Measurements from ENCODE around the gene ANGPT4. TPM values are rescaled to one million over a fixed set of nuclear protein-coding genes. Genes with fewer than 3 reads are reported as not detected.
A peak's percentile ranks its signal among the peaks of the same experiment; 100 is the strongest.
"Not testable (repeated sequence)": the region's sequence is repeated elsewhere in the genome, so short reads cannot be mapped to it uniquely, and the experiment has no call there.

ANGPT4 gene
- total and polyA plus RNA-seq, 4 experiments from 2014 or later = not detected

DNA sequence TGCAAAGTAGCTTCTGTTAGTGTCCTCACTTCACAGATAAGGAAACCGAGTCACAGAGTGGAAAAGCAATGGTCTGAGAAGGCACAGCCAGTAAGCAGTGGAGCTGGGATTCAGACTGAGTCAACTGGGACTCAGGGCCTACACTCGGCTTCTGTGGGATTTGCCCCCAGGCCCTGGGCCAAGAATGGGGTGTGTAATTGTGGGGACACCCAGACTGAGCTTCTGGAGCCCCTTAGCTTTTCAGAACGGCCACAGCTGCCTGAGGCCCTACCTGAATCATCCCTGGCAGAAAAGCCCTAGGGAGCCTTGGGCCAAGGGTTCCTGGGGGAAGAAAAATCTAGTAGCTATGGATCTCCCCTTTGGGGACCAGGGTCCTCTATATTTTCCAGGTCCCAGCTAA, 6.5 kb downstream of the ANGPT4 start:
- intact Hi-C loops (cut with micrococcal nuclease) = no loop called here
- Mint-ChIP-seq H3K27ac (no peak overlapping the region), H3K27me3 (peaks cover 0 to 8% of the 10 kb centered on the region in 2 donors), H3K36me3 (no peaks in the 10 kb centered on the region), H3K9me3 (no peaks in the 10 kb centered on the region), H3K4me1 (no peaks in the 10 kb centered on the region), H3K4me3 (no peak overlapping the region)
- Histone ChIP-seq H3K27me3 (ENCODE audit: insufficient read depth, low read length) (no peaks in the 10 kb centered on the region), H3K27ac (ENCODE audit: low read depth, low read length) (no peak overlapping the region), H3K36me3 (ENCODE audit: insufficient read depth, low read length) (no peaks in the 10 kb centered on the region), H3K4me3 (ENCODE audit: low read length in 2 of 2) (no peak overlapping the region), H3K4me1 (ENCODE audit: insufficient read depth, low read length) (no peaks in the 10 kb centered on the region), H3K9me3 (ENCODE audit: control insufficient read depth in 1 of 2, low read length in 2 of 2) (no peaks in the 10 kb centered on the region)
- ChIA-PET CTCF (ENCODE audit: partially characterized antibody) (interaction anchor here (1.2 kb wide), 1 partner anchor 93 kb away, joined by 3 read pairs; no protein-coding TSS in a partner anchor), POLR2A (ENCODE audit: partially characterized antibody) (no interaction called here)
- no peak for DNase-seq

DNA sequence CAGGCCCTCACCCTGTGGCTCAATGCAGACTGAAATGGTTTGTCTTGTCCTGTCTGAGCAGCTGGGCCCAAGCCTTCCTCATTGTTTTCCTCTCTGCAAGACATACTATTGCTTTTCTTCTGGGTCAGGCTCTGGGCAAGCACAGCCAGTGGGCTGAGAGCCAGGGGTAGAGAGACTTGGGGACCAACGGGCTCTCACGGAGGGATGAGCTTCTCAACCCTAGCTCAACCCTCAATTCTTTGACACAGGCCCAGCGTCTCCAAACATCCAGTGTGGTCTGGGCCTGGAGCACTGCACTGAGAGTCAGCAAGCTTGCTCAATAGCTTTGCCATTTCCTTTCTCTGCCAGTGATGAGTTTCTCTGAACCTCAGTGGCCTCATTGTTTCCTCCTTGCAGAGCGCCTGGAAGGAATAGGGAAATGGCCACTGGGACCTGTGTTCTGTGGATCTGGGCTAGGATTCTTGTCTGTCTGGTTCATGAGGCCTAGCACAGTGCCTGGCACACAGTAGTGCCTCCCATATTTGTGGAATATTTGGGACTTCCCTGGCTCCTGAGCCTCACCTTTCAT, 9.3 kb downstream of the ANGPT4 start:
- CTCF ChIA-PET (ENCODE audit: partially characterized antibody) = interaction anchor here (1.4 kb wide), 1 partner anchor 48 kb away, joined by 3 read pairs; no protein-coding TSS in a partner anchor
- POLR2A ChIA-PET (ENCODE audit: partially characterized antibody) = no interaction called here
- H3K36me3 Mint-ChIP-seq = no peaks in the 10 kb centered on the region
- Histone ChIP-seq H3K4me1 (ENCODE audit: insufficient read depth, low read length) (no peaks in the 10 kb centered on the region), H3K9me3 (ENCODE audit: control insufficient read depth in 1 of 2, low read length in 2 of 2) (no peaks in the 10 kb centered on the region), H3K4me3 (ENCODE audit: low read length in 2 of 2) (no peak overlapping the region), H3K27ac (ENCODE audit: low read depth, low read length) (no peak overlapping the region), H3K36me3 (ENCODE audit: insufficient read depth, low read length) (no peaks in the 10 kb centered on the region), H3K27me3 (ENCODE audit: insufficient read depth, low read length) (no peaks in the 10 kb centered on the region)
- H3K9me3 Mint-ChIP-seq = no peaks in the 10 kb centered on the region
- H3K27ac Mint-ChIP-seq = peak overlapping the region in 2 of 7 donors; percentile 14 to 45
- no peaks in the 10 kb centered on the region for H3K4me1 Mint-ChIP-seq
- DNase-seq = no peak
- intact Hi-C loops (cut with micrococcal nuclease) = no loop called here
- H3K27me3 Mint-ChIP-seq = no peaks in the 10 kb centered on the region
- H3K4me3 Mint-ChIP-seq = no peak overlapping the region

DNA sequence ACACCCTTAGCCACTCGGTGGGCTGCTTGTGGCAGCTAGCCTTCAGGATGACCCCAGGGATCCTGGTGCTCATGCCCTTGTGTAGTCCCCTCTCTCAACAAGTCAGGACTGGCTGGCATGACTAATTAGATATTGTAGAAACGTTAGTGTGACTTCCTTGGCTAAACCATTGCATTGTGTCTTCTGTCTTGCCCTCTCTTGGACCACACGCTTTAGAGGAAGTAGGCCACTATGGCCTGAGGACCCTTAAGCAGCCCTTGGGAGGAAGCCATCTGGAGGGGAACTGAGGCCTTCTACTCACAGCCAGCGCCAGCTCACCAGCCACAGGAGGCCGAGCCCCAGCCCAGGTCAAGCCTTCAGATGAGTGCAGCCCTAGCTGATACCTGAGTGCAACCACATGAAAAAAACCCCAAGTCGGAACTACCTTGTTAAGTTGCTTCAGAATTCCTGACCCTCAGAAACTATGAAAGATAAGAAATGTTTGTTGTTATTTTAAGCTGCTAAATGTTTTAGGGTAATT, 10.1 kb downstream of the ANGPT4 start:
- H3K4me3 ChIP-seq (ENCODE audit: low read length in 2 of 2) = no peak overlapping the region
- intact Hi-C loops (cut with micrococcal nuclease) = no loop called here
- Mint-ChIP-seq H3K27me3 (no peaks in the 10 kb centered on the region), H3K4me3 (no peak overlapping the region), H3K9me3 (peaks cover 0 to under 1% (median 0%) of the 10 kb centered on the region in 8 donors), H3K36me3 (no peaks in the 10 kb centered on the region), H3K27ac (peak overlapping the region in 1 of 7 donors; percentile 45), H3K4me1 (no peaks in the 10 kb centered on the region)
- ChIA-PET POLR2A (ENCODE audit: partially characterized antibody) (no interaction called here), CTCF (ENCODE audit: partially characterized antibody) (no interaction called here)
- H3K4me1 ChIP-seq (ENCODE audit: insufficient read depth, low read length) = no peaks in the 10 kb centered on the region
- DNase-seq = no peak
- no peaks in the 10 kb centered on the region for H3K27me3 ChIP-seq (ENCODE audit: insufficient read depth, low read length)
- H3K36me3 ChIP-seq (ENCODE audit: insufficient read depth, low read length) = no peaks in the 10 kb centered on the region
- no peak overlapping the region for H3K27ac ChIP-seq (ENCODE audit: low read depth, low read length)
- no peaks in the 10 kb centered on the region for H3K9me3 ChIP-seq (ENCODE audit: control insufficient read depth in 1 of 2, low read length in 2 of 2)

DNA sequence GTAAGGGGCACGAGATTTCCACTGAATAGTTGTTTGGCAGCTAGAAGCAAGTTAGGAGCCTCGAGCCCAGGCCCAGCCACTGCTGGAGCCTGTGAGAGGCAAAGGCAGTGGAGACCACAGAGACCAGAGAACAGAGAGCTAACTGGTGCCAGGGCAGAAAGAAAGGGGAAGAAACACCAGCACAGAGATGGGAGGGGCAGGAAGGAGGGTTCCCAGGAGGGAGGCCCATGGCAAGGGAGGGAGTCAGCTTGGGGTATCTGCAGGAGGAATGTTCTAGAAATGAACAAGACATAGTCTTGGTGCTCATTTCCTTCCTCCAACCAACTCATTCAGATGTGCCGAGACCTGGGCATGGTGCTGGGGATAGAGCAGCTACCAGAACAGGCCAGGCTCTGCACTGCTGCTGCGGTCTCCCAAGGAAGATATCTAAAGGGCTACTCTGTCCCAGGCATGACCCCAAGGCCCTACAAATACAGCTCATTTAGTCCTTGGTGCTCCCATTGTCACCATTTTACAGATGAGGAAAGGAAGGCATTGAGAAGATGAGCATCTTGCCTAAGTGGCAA, 10.7 kb downstream of the ANGPT4 start:
- no peaks in the 10 kb centered on the region for H3K27me3 ChIP-seq (ENCODE audit: insufficient read depth, low read length)
- Mint-ChIP-seq H3K27me3 (no peaks in the 10 kb centered on the region), H3K27ac (no peak overlapping the region), H3K9me3 (peaks cover 0 to 4% (median 0%) of the 10 kb centered on the region in 8 donors), H3K36me3 (no peaks in the 10 kb centered on the region), H3K4me3 (no peak overlapping the region), H3K4me1 (no peaks in the 10 kb centered on the region)
- DNase-seq = no peak
- POLR2A ChIA-PET (ENCODE audit: partially characterized antibody) = no interaction called here
- no peaks in the 10 kb centered on the region for H3K9me3 ChIP-seq (ENCODE audit: control insufficient read depth in 1 of 2, low read length in 2 of 2)
- intact Hi-C loops (cut with micrococcal nuclease) = no loop called here
- H3K4me1 ChIP-seq (ENCODE audit: insufficient read depth, low read length) = no peaks in the 10 kb centered on the region
- CTCF ChIA-PET (ENCODE audit: partially characterized antibody) = no interaction called here
- H3K4me3 ChIP-seq (ENCODE audit: low read length in 2 of 2) = no peak overlapping the region
- no peak overlapping the region for H3K27ac ChIP-seq (ENCODE audit: low read depth, low read length)
- H3K36me3 ChIP-seq (ENCODE audit: insufficient read depth, low read length) = no peaks in the 10 kb centered on the region

DNA sequence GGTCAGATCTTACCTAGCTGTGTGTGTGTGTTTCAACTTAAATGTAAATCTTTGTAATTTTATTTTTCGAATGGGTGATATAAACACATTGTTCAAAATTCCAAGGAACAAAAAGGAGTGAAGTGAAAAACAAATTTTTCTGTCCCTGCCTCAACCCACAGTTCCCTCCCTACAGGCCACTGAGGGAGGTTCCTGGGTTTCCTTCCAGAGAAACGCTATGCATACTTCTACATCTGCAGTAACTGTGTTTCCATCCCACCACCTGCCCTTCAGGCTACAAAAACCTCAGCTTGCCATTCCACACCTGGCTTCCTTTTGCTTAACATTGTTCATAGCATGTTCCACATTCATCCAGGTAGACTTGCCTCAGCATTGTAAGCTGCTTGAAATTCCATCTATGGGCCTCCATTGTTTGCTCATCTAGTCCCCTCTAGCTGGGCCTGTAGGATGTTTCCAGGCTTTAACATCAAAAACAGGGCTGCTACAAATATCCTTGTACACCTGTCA, 12.0 kb downstream of the ANGPT4 start:
- Mint-ChIP-seq H3K9me3 (peaks cover 0 to 9% (median 0%) of the 10 kb centered on the region in 8 donors), H3K4me1 (no peaks in the 10 kb centered on the region), H3K27ac (no peak overlapping the region), H3K36me3 (no peaks in the 10 kb centered on the region), H3K27me3 (peaks cover 0 to 1% of the 10 kb centered on the region in 2 donors), H3K4me3 (no peak overlapping the region)
- CTCF ChIA-PET (ENCODE audit: partially characterized antibody) = no interaction called here
- no peak overlapping the region for H3K27ac ChIP-seq (ENCODE audit: low read depth, low read length)
- intact Hi-C loops (cut with micrococcal nuclease) = no loop called here
- H3K36me3 ChIP-seq (ENCODE audit: insufficient read depth, low read length) = no peaks in the 10 kb centered on the region
- DNase-seq = no peak
- no peaks in the 10 kb centered on the region for H3K27me3 ChIP-seq (ENCODE audit: insufficient read depth, low read length)
- no peaks in the 10 kb centered on the region for H3K4me1 ChIP-seq (ENCODE audit: insufficient read depth, low read length)
- POLR2A ChIA-PET (ENCODE audit: partially characterized antibody) = no interaction called here
- no peaks in the 10 kb centered on the region for H3K9me3 ChIP-seq (ENCODE audit: control insufficient read depth in 1 of 2, low read length in 2 of 2)
- H3K4me3 ChIP-seq (ENCODE audit: low read length in 2 of 2) = no peak overlapping the region

DNA sequence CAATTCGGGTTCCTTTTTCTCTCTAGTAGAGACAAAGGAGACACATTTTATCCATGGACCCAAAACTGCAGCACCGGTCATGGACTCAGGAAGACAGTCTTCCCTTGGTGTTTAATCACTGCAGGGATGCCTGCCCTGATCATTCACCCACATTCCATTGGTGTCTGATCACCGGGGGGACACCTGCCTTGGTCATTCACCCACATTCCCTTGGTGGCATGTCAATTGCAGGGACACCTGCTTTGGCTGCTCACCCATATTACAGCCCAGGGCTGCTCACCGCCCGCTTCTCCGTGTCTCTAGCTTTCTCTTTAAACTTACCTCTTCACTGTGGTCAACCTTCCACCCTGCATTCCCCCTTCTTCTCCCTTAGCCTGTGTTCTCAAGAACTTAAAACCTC, 18.7 kb downstream of the ANGPT4 start:
- peak overlapping the region in 1 of 7 donors; percentile 38 for H3K27ac Mint-ChIP-seq
- peak overlapping the region in 1 of 8 donors; percentile 19 for H3K4me3 Mint-ChIP-seq
- H3K27ac ChIP-seq (ENCODE audit: low read depth, low read length); H3K27me3 ChIP-seq (ENCODE audit: insufficient read depth, low read length); H3K36me3 Mint-ChIP-seq; POLR2A ChIA-PET (ENCODE audit: partially characterized antibody); H3K36me3 ChIP-seq (ENCODE audit: insufficient read depth, low read length); H3K4me1 Mint-ChIP-seq; H3K4me3 ChIP-seq (ENCODE audit: low read length in 2 of 2); H3K27me3 Mint-ChIP-seq; H3K9me3 ChIP-seq (ENCODE audit: control insufficient read depth in 1 of 2, low read length in 2 of 2); H3K4me1 ChIP-seq (ENCODE audit: insufficient read depth, low read length); intact Hi-C loops (cut with micrococcal nuclease); CTCF ChIA-PET (ENCODE audit: partially characterized antibody); DNase-seq: not testable (repeated sequence)
- H3K9me3 Mint-ChIP-seq = peaks cover 0 to 13% (median 3%) of the 10 kb centered on the region in 8 donors

DNA sequence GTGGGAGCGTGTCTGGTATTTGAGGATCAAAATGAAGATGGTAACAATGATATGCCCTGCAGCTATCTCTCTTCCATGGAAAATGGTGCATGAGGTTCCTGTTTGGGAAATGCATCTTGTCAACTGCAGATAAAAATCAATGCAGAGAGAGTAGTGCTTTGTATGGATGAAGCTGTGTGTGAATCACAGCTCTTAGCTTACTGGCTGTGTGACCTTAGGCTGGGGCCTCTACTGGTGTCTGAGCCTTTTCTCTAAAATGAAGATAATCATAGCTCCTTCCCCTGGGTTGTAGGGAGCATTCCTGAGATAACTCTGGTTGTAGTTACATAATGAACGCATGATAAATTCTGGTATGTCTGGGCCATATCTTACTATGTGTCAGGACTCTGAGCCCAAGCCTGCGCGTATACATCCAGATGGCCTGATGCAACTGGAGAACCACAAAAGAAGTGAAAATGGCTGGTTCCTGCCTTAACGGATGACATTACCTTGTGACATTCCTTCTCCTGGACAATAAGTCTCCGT, 19.6 kb downstream of the ANGPT4 start:
- no peak overlapping the region for H3K4me3 ChIP-seq (ENCODE audit: low read length in 2 of 2)

More for the DNA sequence above, 19.6 kb downstream of the ANGPT4 start:
- no peak overlapping the region for H3K27ac ChIP-seq (ENCODE audit: low read depth, low read length)
- DNase-seq = no peak
- H3K36me3 ChIP-seq (ENCODE audit: insufficient read depth, low read length) = no peaks in the 10 kb centered on the region
- Mint-ChIP-seq H3K4me1 (no peaks in the 10 kb centered on the region), H3K36me3 (no peaks in the 10 kb centered on the region), H3K9me3 (peaks cover 0 to 13% (median 3%) of the 10 kb centered on the region in 8 donors), H3K4me3 (no peak overlapping the region), H3K27me3 (peaks cover 5 to 9% of the 10 kb centered on the region in 2 donors), H3K27ac (no peak overlapping the region)
- H3K27me3 ChIP-seq (ENCODE audit: insufficient read depth, low read length) = no peaks in the 10 kb centered on the region
- CTCF ChIA-PET (ENCODE audit: partially characterized antibody) = interaction anchor here (0.7 kb wide), 1 partner anchor 59 kb away, joined by 3 read pairs; no protein-coding TSS in a partner anchor
- intact Hi-C loops (cut with micrococcal nuclease) = no loop called here
- H3K4me1 ChIP-seq (ENCODE audit: insufficient read depth, low read length) = no peaks in the 10 kb centered on the region
- POLR2A ChIA-PET (ENCODE audit: partially characterized antibody) = no interaction called here
- H3K9me3 ChIP-seq (ENCODE audit: control insufficient read depth in 1 of 2, low read length in 2 of 2) = no peaks in the 10 kb centered on the region
